K562 (cell line): ENCODE measurements around the gene SELENOW. TPM values are rescaled to one million over a fixed set of nuclear protein-coding genes. Genes with fewer than 3 reads are reported as not detected.
A peak's percentile ranks its signal among the peaks of the same experiment; 100 is the strongest.

Experiments
- YY1 ChIP-seq, 3 experiments: IDR thresholded peaks; 2 replicates each; pipeline ENCODE4 v1.6.1; 2011; ENCODE audit warnings: low read length in 2 of 3, mild to moderate bottlenecking in 2 of 3, moderate library complexity in 2 of 3, borderline replicate concordance in 1 of 3, control low read depth in 1 of 3, low read depth in 1 of 3; ENCODE audit not compliant: insufficient read depth in 3 of 3, insufficient replicate concordance in 2 of 3, control insufficient read depth in 1 of 3, insufficient read length in 1 of 3; ENCODE audit errors: extremely low read depth in 1 of 3
- ZNF253 ChIP-seq: fragments of 250-450 bp; sonication (Bioruptor Pico); conservative IDR thresholded peaks from 2 replicates; pipeline ENCODE4 v1.6.1; 2021; ENCODE audit warnings: mild to moderate bottlenecking
- ZNF408 ChIP-seq: fragments of 250-450 bp; sonication (Bioruptor Pico); IDR thresholded peaks from 2 replicates; pipeline ENCODE4 v1.4.0; 2020; ENCODE audit warnings: low read depth, mild to moderate bottlenecking, moderate library complexity
- ZNF507 ChIP-seq: conservative IDR thresholded peaks from 2 replicates; pipeline ENCODE4 v1.6.1; 2017; ENCODE audit warnings: missing genetic modification characterization, missing compliant biosample characterization
- polyA plus RNA-seq, 8 experiments: library from polyadenylated mRNA; depleted of rRNA in 4 of 8; stranded (reverse) in 5 of 8; unstranded in 3 of 8; fragments of >200 nt; fragmentation: Nextera tagmentation in 2 of 8; fragmentation: Illumina TruSeq in 1 of 8; extraction: Ambion mirVana in 2 of 8; extraction: Trizol in 1 of 8; gene quantifications; 2 replicates each; pipeline versions ENCODE4 v1.2.1 to v1.2.3, GENCODE V29; 2011 to 2014; ENCODE audit warnings: inconsistent platforms in 1 of 8, missing spikeins in 1 of 8
- total RNA-seq, 7 experiments: library from RNA; depleted of rRNA in 6 of 7; stranded (reverse); fragments of >200 nt in 6 of 7; fragmentation: Illumina TruSeq in 2 of 7; extraction: Trizol in 2 of 7; gene quantifications; 2 replicates each; pipeline versions ENCODE4 v1.2.1 to v1.2.3, GENCODE V29; 2011 to 2021; ENCODE audit warnings: low replicate concordance in 1 of 7
- TF ChIP-seq, protein P1 (sequence below): fragments of 450-650 bp; conservative IDR thresholded peaks from 2 replicates; pipeline ENCODE4 v1.6.1; 2016; ENCODE audit warnings: missing genetic modification characterization, low read depth, mild to moderate bottlenecking, control low read depth, missing compliant biosample characterization
- TF ChIP-seq, protein P2 (sequence below), 3 experiments: fragments of 200-800 bp in 1 of 3; fragments of 250-450 bp in 1 of 3; fragments of 450-650 bp in 1 of 3; sonication (Bioruptor Pico) in 1 of 3; sonication (Bioruptor generic) in 1 of 3; formaldehyde crosslinking in 1 of 3; IDR thresholded peaks; 2 replicates each; pipeline versions ENCODE4 v1.6.1 to v1.8.0; 2016 to 2022; ENCODE audit warnings: mild to moderate bottlenecking in 2 of 3, missing genetic modification characterization in 2 of 3, missing compliant biosample characterization in 1 of 3, moderate library complexity in 1 of 3
- TF ChIP-seq, protein P3 (sequence below): fragments of 200-800 bp; sonication (Bioruptor generic); IDR thresholded peaks from 2 replicates; pipeline ENCODE4 v1.6.1; 2017; ENCODE audit warnings: missing genetic modification characterization, missing compliant biosample characterization
- TF ChIP-seq, protein P4 (sequence below): fragments of 250-450 bp; sonication (Bioruptor Pico); IDR thresholded peaks from 2 replicates; pipeline ENCODE4 v1.5.1; 2021; ENCODE audit warnings: mild to moderate bottlenecking
- TF ChIP-seq, protein P5 (sequence below): fragments of 450-650 bp; IDR thresholded peaks from 2 replicates; pipeline ENCODE4 v1.6.1; 2016; ENCODE audit warnings: borderline replicate concordance
- TF ChIP-seq, protein P6 (sequence below): fragments of 200-400 bp; formaldehyde crosslinking; IDR thresholded peaks from 2 replicates; pipeline ENCODE4 v1.6.1; 2017; ENCODE audit warnings: mild to moderate bottlenecking, low read depth, low read length, moderate library complexity

The SELENOW gene
- total and polyA plus RNA-seq, 9 of the 15 experiments (the other 6 are each of a cell fraction or from before 2014, with no cell fraction given) = 91.9 to 279 (median 156) TPM

DNA sequence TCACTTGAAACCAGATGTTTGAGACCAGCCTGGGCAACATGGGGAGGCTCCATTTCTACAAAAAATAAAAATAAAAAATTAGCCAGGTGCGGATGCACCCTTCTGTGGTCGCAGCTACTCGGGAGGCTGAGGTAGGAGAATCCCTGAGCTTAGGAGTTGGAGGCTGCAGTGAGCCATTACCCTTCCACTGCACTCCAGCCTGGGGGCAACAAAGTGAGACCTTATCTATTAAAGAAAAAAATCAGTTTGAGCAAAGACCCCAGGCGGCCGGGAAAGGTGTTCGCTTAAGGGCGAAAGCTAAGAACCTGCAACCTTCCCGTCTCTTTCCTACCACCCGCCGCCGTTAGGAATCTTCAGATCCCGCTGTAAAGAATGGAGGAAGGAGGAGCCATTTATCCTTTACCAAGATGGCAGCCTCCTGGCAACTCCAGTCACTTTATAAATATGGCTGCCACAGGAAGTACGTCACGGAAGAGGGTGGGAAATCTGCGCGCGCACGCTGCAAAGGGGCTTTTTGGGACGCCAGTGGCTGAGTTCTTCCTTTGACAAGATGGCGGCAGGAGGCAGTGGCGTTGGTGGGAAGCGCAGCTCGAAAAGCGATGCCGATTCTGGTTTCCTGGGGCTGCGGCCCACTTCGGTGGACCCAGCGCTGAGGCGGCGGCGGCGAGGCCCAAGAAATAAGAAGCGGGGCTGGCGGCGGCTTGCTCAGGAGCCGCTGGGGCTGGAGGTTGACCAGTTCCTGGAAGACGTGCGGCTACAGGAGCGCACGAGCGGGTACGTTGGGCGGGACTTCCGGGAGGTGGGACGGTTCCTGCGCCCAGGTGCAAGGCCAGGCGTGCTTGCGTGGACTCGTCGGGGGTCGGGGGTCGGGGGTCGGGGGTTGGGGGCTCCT lies 33.2 kb upstream of the SELENOW start, which contains the start of gene NOP53 (continued):
- TF ChIP-seq, protein P1, sequence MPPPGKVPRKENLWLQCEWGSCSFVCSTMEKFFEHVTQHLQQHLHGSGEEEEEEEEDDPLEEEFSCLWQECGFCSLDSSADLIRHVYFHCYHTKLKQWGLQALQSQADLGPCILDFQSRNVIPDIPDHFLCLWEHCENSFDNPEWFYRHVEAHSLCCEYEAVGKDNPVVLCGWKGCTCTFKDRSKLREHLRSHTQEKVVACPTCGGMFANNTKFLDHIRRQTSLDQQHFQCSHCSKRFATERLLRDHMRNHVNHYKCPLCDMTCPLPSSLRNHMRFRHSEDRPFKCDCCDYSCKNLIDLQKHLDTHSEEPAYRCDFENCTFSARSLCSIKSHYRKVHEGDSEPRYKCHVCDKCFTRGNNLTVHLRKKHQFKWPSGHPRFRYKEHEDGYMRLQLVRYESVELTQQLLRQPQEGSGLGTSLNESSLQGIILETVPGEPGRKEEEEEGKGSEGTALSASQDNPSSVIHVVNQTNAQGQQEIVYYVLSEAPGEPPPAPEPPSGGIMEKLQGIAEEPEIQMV (tag) = peak; percentile 57; the same call in 1 of the 2 replicates
- TF ChIP-seq, protein P2, sequence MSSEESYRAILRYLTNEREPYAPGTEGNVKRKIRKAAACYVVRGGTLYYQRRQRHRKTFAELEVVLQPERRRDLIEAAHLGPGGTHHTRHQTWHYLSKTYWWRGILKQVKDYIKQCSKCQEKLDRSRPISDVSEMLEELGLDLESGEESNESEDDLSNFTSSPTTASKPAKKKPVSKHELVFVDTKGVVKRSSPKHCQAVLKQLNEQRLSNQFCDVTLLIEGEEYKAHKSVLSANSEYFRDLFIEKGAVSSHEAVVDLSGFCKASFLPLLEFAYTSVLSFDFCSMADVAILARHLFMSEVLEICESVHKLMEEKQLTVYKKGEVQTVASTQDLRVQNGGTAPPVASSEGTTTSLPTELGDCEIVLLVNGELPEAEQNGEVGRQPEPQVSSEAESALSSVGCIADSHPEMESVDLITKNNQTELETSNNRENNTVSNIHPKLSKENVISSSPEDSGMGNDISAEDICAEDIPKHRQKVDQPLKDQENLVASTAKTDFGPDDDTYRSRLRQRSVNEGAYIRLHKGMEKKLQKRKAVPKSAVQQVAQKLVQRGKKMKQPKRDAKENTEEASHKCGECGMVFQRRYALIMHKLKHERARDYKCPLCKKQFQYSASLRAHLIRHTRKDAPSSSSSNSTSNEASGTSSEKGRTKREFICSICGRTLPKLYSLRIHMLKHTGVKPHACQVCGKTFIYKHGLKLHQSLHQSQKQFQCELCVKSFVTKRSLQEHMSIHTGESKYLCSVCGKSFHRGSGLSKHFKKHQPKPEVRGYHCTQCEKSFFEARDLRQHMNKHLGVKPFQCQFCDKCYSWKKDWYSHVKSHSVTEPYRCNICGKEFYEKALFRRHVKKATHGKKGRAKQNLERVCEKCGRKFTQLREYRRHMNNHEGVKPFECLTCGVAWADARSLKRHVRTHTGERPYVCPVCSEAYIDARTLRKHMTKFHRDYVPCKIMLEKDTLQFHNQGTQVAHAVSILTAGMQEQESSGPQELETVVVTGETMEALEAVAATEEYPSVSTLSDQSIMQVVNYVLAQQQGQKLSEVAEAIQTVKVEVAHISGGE (CRISPR knock-in tag; IDR thresholded peaks at IDR 0.05) = peak in 1 of 3 experiments; percentile 84; a peak in 2 of 6 replicates
- TF ChIP-seq ZNF253 (CRISPR knock-in tag) (no peak), YY1 (IDR thresholded peaks at IDR 0.05; ENCODE audit: borderline replicate concordance in 1 of 3, control insufficient read depth in 1 of 3, extremely low read depth in 1 of 3, insufficient read depth in 3 of 3, insufficient read length in 1 of 3, insufficient replicate concordance in 2 of 3, low read depth in 1 of 3, low read length in 2 of 3) (peak; percentile 99 to 100 (median 99)), ZNF408 (CRISPR knock-in tag) (no peak), ZNF507 (tag) (no peak)
- TF ChIP-seq, protein P3, sequence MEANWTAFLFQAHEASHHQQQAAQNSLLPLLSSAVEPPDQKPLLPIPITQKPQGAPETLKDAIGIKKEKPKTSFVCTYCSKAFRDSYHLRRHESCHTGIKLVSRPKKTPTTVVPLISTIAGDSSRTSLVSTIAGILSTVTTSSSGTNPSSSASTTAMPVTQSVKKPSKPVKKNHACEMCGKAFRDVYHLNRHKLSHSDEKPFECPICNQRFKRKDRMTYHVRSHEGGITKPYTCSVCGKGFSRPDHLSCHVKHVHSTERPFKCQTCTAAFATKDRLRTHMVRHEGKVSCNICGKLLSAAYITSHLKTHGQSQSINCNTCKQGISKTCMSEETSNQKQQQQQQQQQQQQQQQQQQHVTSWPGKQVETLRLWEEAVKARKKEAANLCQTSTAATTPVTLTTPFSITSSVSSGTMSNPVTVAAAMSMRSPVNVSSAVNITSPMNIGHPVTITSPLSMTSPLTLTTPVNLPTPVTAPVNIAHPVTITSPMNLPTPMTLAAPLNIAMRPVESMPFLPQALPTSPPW (CRISPR knock-in tag) = peak; percentile 70
- TF ChIP-seq, protein P4, sequence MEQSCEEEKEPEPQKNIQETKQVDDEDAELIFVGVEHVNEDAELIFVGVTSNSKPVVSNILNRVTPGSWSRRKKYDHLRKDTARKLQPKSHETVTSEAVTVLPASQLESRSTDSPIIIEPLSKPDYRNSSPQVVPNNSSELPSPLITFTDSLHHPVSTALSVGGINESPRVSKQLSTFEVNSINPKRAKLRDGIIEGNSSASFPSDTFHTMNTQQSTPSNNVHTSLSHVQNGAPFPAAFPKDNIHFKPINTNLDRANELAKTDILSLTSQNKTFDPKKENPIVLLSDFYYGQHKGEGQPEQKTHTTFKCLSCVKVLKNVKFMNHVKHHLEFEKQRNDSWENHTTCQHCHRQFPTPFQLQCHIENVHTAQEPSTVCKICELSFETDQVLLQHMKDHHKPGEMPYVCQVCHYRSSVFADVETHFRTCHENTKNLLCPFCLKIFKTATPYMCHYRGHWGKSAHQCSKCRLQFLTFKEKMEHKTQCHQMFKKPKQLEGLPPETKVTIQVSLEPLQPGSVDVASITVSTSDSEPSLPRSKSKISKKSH (CRISPR knock-in tag) = no peak
- TF ChIP-seq, protein P5, sequence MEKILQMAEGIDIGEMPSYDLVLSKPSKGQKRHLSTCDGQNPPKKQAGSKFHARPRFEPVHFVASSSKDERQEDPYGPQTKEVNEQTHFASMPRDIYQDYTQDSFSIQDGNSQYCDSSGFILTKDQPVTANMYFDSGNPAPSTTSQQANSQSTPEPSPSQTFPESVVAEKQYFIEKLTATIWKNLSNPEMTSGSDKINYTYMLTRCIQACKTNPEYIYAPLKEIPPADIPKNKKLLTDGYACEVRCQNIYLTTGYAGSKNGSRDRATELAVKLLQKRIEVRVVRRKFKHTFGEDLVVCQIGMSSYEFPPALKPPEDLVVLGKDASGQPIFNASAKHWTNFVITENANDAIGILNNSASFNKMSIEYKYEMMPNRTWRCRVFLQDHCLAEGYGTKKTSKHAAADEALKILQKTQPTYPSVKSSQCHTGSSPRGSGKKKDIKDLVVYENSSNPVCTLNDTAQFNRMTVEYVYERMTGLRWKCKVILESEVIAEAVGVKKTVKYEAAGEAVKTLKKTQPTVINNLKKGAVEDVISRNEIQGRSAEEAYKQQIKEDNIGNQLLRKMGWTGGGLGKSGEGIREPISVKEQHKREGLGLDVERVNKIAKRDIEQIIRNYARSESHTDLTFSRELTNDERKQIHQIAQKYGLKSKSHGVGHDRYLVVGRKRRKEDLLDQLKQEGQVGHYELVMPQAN = peak; percentile 93
- TF ChIP-seq, protein P6, sequence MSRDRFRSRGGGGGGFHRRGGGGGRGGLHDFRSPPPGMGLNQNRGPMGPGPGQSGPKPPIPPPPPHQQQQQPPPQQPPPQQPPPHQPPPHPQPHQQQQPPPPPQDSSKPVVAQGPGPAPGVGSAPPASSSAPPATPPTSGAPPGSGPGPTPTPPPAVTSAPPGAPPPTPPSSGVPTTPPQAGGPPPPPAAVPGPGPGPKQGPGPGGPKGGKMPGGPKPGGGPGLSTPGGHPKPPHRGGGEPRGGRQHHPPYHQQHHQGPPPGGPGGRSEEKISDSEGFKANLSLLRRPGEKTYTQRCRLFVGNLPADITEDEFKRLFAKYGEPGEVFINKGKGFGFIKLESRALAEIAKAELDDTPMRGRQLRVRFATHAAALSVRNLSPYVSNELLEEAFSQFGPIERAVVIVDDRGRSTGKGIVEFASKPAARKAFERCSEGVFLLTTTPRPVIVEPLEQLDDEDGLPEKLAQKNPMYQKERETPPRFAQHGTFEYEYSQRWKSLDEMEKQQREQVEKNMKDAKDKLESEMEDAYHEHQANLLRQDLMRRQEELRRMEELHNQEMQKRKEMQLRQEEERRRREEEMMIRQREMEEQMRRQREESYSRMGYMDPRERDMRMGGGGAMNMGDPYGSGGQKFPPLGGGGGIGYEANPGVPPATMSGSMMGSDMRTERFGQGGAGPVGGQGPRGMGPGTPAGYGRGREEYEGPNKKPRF = no peak
